ENCODE results near the gene SLC7A8. TPM values are rescaled to one million over a fixed set of nuclear protein-coding genes. Genes with fewer than 3 reads are reported as not detected.

SLC7A8 gene
- total RNA-seq, 1 experiment from 2014 or later: 77.9 TPM

GRCh38 chr14:23132970-23133369 lies 50.5 kb downstream of the SLC7A8 start:
- H2BK120ac ChIP-seq (ENCODE audit: low read depth, low read length, poor library complexity, severe bottlenecking): no peak overlapping the region
- peaks cover 41 to 63% (median 54%) of the 10 kb centered on the region in 3 experiments; a peak in 6 of 7 replicates for H3K36me3 Mint-ChIP-seq (ENCODE audit: insufficient read depth in 1 of 3, low read depth in 3 of 3)

More at GRCh38 chr14:23132970-23133369, 50.5 kb downstream of the SLC7A8 start:
- no peak overlapping the region for H2BK20ac ChIP-seq (ENCODE audit: low read depth, low read length, poor library complexity, severe bottlenecking)
- no peaks in the 10 kb centered on the region for H3K27me3 Mint-ChIP-seq (ENCODE audit: low read depth)
- H3K9ac ChIP-seq (ENCODE audit: extremely low read depth, insufficient read length, low read length): no peak overlapping the region
- no peaks in the 10 kb centered on the region for H3K79me1 ChIP-seq (ENCODE audit: insufficient read depth, low read depth, low read length, poor library complexity, severe bottlenecking)
- no peak overlapping the region for H3K14ac ChIP-seq (ENCODE audit: insufficient read depth, low read length)
- WGBS (ENCODE audit: extremely low coverage, insufficient read length, low lambda C conversion rate): no CpG with 5 or more reads among the region's 8 CpGs
- H3K4me3 Mint-ChIP-seq: no peak overlapping the region; a peak in 1 of 5 replicates
- no peak overlapping the region for H3K4ac ChIP-seq (ENCODE audit: low read depth, low read length)
- H3K27ac ChIP-seq (ENCODE audit: insufficient read length, low read depth, low read length): no peak overlapping the region
- H3K27me3 ChIP-seq (ENCODE audit: insufficient read depth, low read length): peaks cover 1% of the 10 kb centered on the region; the same call in 1 of the 2 replicates
- DNase-seq: no peak
- H4K91ac ChIP-seq (ENCODE audit: insufficient read length, low read depth, low read length): no peak overlapping the region
- H2AK5ac ChIP-seq (ENCODE audit: insufficient read length, low read length): no peak overlapping the region
- no peaks in the 10 kb centered on the region for H3K4me1 ChIP-seq (ENCODE audit: insufficient read depth, low read length)
- no peak overlapping the region for H3K23ac ChIP-seq (ENCODE audit: insufficient read length, low read depth, low read length)
- no peak overlapping the region for H2BK15ac ChIP-seq (ENCODE audit: low read depth, low read length)
- no peak overlapping the region for H4K8ac ChIP-seq (replicated peaks; ENCODE audit: insufficient read length, low read depth, low read length)
- no peak overlapping the region for H3K18ac ChIP-seq (ENCODE audit: insufficient read length, low read depth, low read length)
- no peak overlapping the region for H2BK12ac ChIP-seq (ENCODE audit: insufficient read length, low read depth, low read length)
- no peak overlapping the region for H3T11ph ChIP-seq (ENCODE audit: low read length)
- H4K20me1 ChIP-seq (ENCODE audit: control insufficient read depth, insufficient read depth, insufficient read length): no peaks in the 10 kb centered on the region
- H4K5ac ChIP-seq (ENCODE audit: insufficient read length, low read depth, low read length): no peak overlapping the region
- no peaks in the 10 kb centered on the region for H3K9me3 ChIP-seq (ENCODE audit: control insufficient read depth, low read depth, low read length)
- H3K9me3 Mint-ChIP-seq: no peaks in the 10 kb centered on the region
- TF ChIP-seq, protein P1, sequence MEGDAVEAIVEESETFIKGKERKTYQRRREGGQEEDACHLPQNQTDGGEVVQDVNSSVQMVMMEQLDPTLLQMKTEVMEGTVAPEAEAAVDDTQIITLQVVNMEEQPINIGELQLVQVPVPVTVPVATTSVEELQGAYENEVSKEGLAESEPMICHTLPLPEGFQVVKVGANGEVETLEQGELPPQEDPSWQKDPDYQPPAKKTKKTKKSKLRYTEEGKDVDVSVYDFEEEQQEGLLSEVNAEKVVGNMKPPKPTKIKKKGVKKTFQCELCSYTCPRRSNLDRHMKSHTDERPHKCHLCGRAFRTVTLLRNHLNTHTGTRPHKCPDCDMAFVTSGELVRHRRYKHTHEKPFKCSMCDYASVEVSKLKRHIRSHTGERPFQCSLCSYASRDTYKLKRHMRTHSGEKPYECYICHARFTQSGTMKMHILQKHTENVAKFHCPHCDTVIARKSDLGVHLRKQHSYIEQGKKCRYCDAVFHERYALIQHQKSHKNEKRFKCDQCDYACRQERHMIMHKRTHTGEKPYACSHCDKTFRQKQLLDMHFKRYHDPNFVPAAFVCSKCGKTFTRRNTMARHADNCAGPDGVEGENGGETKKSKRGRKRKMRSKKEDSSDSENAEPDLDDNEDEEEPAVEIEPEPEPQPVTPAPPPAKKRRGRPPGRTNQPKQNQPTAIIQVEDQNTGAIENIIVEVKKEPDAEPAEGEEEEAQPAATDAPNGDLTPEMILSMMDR (conservative IDR thresholded peaks at IDR 0.05): no peak
- no peak overlapping the region for H3K27ac Mint-ChIP-seq
- H3K79me2 ChIP-seq (ENCODE audit: insufficient read depth, low read length): no peaks in the 10 kb centered on the region
- H3K23me2 ChIP-seq (ENCODE audit: insufficient read length, low read depth, low read length, poor library complexity, severe bottlenecking): no peaks in the 10 kb centered on the region
- no peak overlapping the region for H3K4me2 ChIP-seq (ENCODE audit: insufficient read depth, insufficient read length, low read length)
- no peaks in the 10 kb centered on the region for H3K4me1 Mint-ChIP-seq
- H2AFZ ChIP-seq (ENCODE audit: low read length): no peak overlapping the region
- H3K56ac ChIP-seq (ENCODE audit: insufficient read length, low read depth, low read length): no peak overlapping the region
- H2BK5ac ChIP-seq (ENCODE audit: insufficient read length, low read length): no peak overlapping the region

All from H9 (cell line).